ES-I3 (cell line): ENCODE data around the gene HNRNPR.
"Not testable (repeated sequence)": the region's sequence is repeated elsewhere in the genome, so short reads cannot be mapped to it uniquely, and the experiment has no call there.

Source experiments
- H3K36me3 ChIP-seq: 2 replicates; pipeline ENCODE4 v1.6.1; 2013; ENCODE audit warnings: mild to moderate bottlenecking, low read length, control low read depth, moderate library complexity; ENCODE audit not compliant: insufficient read depth
- H3K4me1 ChIP-seq: 2 replicates; pipeline ENCODE4 v1.6.1; 2013; ENCODE audit warnings: mild to moderate bottlenecking, control low read depth, low read length; ENCODE audit not compliant: insufficient read depth
- H3K9ac ChIP-seq: 2 replicates; pipeline ENCODE4 v1.6.1; 2013; ENCODE audit warnings: low read depth, mild to moderate bottlenecking, low read length, moderate library complexity
- H3K9me3 ChIP-seq: 2 replicates; pipeline ENCODE4 v1.6.1; 2013; ENCODE audit warnings: mild to moderate bottlenecking, low read length, moderate library complexity; ENCODE audit not compliant: control insufficient read depth, insufficient read depth

HNRNPR gene

DNA sequence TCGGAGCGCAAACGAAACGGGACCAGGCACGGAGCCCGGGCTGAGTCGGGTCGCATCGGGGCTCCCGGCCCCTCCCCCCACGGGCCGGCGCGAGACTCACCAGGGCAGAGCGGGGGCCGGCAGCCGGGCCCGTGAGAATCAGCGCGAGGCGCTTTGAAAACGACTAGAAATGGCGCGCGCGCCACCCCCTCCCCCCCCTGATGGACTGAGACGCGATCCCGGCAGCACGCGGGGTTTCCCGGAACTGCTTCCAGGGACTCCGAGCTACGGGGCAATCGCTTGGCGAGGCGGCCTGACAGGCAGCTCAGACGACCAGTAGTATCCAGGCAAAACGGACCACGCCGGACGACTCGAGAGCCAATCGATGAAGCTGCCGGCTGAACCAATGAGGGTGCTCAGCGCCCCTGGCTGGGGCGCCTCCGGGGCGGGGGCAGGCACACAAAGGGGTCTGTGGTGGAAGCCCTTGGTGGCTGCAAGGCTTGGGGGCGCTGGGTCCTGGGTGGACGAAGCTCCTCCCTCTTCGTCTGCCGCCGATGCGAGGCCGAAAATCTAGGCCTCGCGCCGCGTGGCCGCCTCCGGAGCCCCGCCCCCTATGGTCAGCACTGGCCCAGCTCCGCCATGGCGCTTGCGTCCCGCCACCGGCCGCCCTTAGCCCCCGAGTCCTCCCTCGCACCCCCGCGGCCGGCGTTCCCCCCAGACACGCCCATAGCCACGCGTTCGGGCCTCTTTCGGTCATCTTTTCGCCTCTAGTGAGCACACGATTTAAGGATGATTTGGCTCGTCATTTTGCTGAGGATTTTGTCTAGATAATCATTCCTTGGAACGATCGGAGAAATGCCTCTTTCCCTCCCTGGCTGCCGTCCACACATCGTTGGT is at the start of gene HNRNPR:
HNRNPR (minus strand) TSS at position 174 of the 876 bp plus-strand sequence. CDS start 3,276 bp downstream, outside the sequence.
- Histone ChIP-seq H3K9ac (peak within 1 kb of the TSS; percentile 78), H3K36me3 (no peaks in the 10 kb centered on the region), H3K4me1 (peaks cover 18% of the 10 kb centered on the region), H3K9me3 (no peaks in the 10 kb centered on the region)

GRCh38 chr1:23393706-23394105 is 49.6 kb upstream of the HNRNPR start:
- peaks cover 5% of the 10 kb centered on the region; the same call in 1 of the 2 replicates for H3K4me1 ChIP-seq
- H3K9ac ChIP-seq, result no peak overlapping the region
- no peaks in the 10 kb centered on the region for H3K36me3 ChIP-seq

DNA sequence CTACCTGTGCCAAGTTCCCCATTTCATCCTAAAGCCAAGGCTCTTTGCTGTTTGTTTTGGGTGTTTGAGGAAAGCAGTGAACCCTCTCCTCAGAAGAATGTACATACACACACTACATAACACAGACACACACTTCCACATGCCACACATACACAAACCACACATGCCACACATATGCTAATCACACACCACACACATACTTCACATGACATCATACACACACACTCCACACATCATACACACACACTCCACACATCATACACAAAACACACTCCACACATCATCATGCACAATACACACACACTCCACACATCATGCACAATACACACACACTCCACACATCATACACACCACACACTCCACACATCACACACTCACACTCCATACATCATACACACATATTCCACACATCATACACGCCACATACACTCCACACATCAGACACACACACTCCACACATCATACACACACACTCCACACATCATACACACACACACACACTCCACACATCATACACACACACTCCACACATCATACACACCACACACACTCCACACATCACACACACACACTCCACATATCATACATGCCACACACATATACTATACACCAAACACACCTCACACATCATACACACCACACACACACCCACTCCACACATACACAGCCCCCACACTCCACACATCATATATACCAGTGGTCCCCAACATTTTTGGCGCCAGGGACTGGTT is 48.2 kb upstream of the HNRNPR start:
- Histone ChIP-seq H3K4me1 (peaks cover 5% of the 10 kb centered on the region; the same call in 1 of the 2 replicates), H3K36me3 (no peaks in the 10 kb centered on the region), H3K9ac (no peak overlapping the region), H3K9me3 (peaks cover 2% of the 10 kb centered on the region; the same call in 1 of the 2 replicates)

More at GRCh38 chr1:23393706-23394105, 49.6 kb upstream of the HNRNPR start:
- H3K9me3 ChIP-seq, result peaks cover 2% of the 10 kb centered on the region; the same call in 1 of the 2 replicates

DNA sequence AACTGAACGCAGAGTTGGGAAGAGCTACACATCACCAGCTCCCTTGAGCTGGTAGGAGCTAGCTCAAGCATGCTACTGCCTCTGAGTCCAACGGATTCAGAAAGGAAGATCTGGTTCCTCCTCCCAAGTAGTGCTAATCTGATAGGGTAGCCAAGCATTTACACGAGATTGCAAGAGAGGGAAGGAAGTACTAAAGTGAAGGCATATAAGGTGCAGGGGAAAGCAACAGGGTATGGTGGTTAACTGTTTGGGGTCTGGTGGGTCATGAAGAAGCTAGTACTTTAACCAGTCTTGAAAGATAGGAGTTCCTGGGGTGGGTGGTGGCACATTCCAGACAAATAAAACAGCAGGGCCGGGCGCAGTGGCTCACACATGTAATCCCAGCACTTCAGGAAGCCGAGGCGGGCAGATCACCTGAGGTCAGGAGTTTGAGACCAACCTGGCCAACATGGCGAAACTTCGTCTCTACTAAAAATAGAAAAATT is 45.8 kb upstream of the HNRNPR start:
- H3K4me1 ChIP-seq, result no peaks in the 10 kb centered on the region
- H3K9me3 ChIP-seq, result no peaks in the 10 kb centered on the region
- no peak overlapping the region for H3K9ac ChIP-seq
- no peaks in the 10 kb centered on the region for H3K36me3 ChIP-seq

GRCh38 chr1:23387494-23387893 is 43.4 kb upstream of the HNRNPR start:
- Histone ChIP-seq H3K36me3 (no peaks in the 10 kb centered on the region), H3K4me1 (no peaks in the 10 kb centered on the region), H3K9ac (no peak overlapping the region), H3K9me3 (no peaks in the 10 kb centered on the region)

- Histone ChIP-seq H3K4me1 (no peaks in the 10 kb centered on the region), H3K9ac (no peak overlapping the region), H3K9me3 (no peaks in the 10 kb centered on the region), H3K36me3 (no peaks in the 10 kb centered on the region)
Measured at GRCh38 chr1:23385119-23385621, 41.1 kb upstream of the HNRNPR start.

DNA sequence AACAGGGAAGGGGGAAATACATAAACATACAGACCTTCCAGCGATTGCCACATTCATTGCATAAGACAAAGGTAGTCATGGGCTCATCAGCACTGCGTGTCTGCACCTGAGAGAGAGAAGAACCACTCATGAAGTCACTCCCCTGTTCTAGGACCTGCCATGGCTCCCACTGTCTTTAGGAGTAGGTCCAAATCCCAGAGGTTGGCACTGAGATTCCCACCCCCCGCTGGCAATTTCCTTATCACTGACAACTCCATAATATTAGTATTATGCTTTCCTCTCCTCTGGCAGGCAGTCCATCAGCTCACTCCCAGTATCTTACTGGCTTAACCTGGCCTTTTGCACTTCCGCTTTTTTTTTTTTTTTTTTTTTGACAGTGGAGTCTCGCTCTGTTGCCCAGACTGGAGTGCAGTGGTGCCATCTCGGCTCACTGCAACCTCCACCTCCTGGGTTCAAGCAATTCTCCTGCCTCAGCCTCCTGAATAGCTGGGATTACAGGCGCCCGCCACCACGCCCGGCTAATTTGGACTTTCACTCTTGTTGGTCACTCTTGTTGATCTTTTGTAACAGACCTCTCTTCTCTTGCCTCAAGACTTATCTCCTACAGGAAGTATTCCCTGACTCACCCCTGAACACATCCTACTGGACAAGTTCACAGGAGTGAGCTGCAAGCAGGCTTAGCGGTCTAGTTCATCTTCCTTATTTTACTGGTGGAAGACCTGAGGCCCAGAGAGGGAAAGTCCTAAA is 40.4 kb upstream of the HNRNPR start:
- H3K4me1 ChIP-seq, result no peaks in the 10 kb centered on the region
- H3K9me3 ChIP-seq, result no peaks in the 10 kb centered on the region
- no peaks in the 10 kb centered on the region for H3K36me3 ChIP-seq
- no peak overlapping the region for H3K9ac ChIP-seq

DNA sequence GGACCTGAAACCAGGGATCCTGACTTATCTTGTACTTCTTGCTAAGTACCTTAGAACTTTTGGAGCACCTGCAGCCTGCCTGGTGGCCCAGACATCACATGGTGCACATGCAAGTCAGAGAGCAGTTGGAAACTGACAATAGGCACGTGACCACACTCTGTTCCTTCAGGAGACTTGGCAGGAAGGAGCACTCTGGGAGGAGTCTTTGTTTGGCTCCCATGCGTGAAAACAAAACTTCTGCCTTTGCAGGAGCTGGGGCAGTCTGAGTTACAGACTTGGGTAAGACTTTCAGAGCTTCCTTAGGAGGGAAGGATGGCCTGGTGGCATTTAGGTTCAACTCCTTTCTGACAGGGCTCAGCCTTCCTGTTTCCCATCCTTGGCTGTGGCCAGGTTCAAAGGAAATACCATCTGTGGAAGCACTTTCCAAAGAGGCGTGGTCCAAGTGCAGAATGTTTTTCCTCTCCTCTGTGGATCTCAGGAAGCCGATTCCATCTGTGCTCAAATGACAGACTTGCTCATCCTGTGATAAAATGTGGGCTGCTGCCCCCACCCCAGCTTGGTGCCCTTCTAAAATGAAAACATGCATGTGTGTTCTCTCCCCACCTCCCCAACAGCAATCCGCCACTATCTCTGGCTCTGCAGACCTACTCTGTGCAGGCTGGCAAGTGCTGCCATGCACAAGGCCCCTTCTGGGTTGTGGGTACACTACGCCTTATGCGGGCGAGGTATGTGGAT is 39.7 kb upstream of the HNRNPR start:
- Histone ChIP-seq H3K9me3 (no peaks in the 10 kb centered on the region), H3K4me1 (no peaks in the 10 kb centered on the region), H3K36me3 (no peaks in the 10 kb centered on the region), H3K9ac (no peak overlapping the region)

DNA sequence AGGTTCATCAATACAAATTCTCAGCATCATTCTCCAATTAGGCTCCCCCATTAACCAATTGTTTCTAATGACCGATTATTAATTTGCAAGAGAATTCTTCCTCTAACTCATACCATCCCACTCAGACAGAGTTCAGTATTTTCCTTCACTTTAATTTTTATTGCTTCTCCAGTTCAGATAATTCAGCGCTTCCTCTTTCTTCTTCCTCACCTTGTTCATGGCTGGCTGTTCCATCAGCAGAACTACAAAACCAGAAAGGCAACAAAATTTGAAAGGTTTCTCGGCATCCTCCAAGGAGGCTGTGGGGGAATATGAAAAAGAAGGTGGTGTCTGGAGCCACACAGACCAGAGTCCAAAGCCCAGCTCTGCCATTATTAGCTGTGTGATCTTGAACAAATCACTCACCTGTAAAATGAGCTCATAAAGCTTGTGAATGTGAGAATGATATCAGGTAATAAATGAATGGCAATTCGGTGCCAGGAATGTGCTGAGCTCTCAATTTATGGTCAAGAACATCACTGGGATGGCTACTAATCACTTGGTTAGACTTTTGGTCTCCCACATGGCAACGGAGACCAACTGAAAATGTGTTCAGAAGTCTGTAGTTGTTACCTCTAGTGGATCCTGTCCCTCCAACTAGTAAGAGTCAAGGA is 37.3 kb upstream of the HNRNPR start:
- H3K4me1 ChIP-seq, result peaks cover 3% of the 10 kb centered on the region; the same call in 1 of the 2 replicates
- no peak overlapping the region for H3K9ac ChIP-seq
- no peaks in the 10 kb centered on the region for H3K9me3 ChIP-seq
- no peaks in the 10 kb centered on the region for H3K36me3 ChIP-seq

DNA sequence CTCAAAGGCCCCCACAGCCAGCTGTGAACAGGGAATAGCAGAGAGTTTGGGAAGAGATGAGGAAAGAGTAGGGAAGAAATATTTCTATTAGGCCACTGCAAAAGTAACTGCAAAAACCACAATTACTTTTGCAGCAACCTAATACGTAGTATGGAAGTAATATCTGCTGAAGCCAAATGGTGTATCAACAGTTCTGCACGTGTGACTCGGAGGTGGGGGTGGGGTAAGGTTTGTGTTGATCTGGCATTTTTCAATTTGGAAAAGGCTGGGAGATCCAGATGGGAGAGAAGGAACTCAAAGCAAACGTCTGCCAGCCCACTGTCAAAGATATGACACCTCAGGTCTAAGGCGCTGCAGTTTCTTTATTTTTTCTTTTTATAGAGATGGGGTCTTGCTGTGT is 36.6 kb upstream of the HNRNPR start:
- H3K36me3 ChIP-seq, result no peaks in the 10 kb centered on the region
- H3K9ac ChIP-seq, result no peak overlapping the region
- no peaks in the 10 kb centered on the region for H3K9me3 ChIP-seq
- peaks cover 3% of the 10 kb centered on the region; the same call in 1 of the 2 replicates for H3K4me1 ChIP-seq

GRCh38 chr1:23380236-23380635 is 36.2 kb upstream of the HNRNPR start:
- not testable (repeated sequence) for H3K9me3 ChIP-seq, H3K36me3 ChIP-seq, H3K9ac ChIP-seq, H3K4me1 ChIP-seq

DNA sequence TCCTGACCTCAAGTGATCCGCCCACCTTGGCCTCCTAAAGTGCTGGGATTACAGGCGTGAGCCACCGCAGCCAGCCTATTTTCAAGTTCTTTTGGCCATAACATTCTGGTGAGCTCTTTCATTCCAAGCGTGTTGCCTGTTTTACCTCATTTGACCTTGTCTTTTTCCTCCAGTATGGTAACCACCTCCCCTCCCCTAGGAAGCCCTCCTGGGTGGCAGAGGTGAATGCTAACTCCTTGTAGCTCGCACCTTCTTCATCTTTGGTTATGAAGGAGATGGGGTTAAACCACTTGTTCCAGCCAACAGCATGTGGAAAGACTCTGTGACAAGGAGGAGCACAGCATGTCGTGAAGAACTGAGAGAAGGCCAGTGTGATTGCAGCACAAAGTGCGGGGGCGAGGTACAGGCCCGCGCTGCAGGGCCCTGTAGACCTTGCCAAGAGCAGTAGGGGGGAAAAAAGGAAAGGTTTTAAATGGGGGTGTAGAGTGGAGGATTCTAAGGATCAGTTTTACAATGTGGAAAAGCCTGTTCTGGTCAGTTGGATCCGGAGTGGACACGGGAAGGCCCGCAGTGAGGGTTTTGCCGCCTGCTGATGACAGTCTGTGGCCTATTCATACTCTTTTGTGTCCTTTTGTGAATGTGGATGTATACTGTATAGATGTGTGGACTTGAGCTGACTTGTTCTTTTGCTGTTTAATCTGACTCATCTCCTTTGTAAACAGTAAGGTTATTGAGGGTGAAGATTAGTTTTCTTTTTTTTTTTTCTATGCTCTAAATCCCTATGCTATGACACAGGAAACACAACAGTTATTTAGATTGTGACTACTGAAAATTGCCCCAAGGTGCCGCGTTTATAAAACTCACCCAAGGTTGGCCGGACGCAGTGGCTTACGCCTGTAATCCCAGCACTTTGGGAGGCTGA is 33.1 kb upstream of the HNRNPR start:
- no peaks in the 10 kb centered on the region for H3K9me3 ChIP-seq
- no peaks in the 10 kb centered on the region for H3K36me3 ChIP-seq
- peaks cover 14% of the 10 kb centered on the region for H3K4me1 ChIP-seq
- no peak overlapping the region for H3K9ac ChIP-seq
